DMS153 (cell line): ENCODE results near the gene MSMO1.
"Not testable (repeated sequence)": the region's sequence is repeated elsewhere in the genome, so short reads cannot be mapped to it uniquely, and the experiment has no call there.

Experiments used
- DNase-seq: peaks from one replicate; lab custom pipeline; 2025; lab: John Stamatoyannopoulos, UW

The MSMO1 gene

GRCh38 chr4:165327211-165328100, at the start of gene MSMO1:
TSS of gene MSMO1 (plus strand) at chr4:165327669. CDS start at chr4:165333371, 5,702 bp downstream.
- peak; percentile 98 for DNase-seq

- DNase-seq: not testable (repeated sequence)
These were observed 47.9 kb upstream of the MSMO1 start for GRCh38 chr4:165279531-165279930.

DNA sequence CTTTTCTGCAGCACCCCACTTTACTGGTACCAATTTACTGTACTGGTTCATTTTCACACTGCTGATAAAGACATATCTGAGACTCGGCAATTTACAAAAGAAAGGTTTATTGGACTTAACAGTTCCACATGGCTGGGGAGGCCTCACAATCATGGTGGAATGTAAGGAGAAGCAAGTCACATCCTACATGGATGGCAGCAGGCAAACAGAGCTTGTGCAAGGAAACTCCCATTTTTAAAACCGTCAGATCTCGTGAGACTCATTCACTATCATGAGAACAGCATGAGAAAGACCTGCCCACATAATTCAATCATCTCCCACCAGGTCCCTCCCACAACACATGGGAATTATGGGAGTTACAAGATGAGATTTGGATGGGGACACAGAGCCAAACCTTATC, 42.8 kb upstream of the MSMO1 start:
- DNase-seq: not testable (repeated sequence)

DNA sequence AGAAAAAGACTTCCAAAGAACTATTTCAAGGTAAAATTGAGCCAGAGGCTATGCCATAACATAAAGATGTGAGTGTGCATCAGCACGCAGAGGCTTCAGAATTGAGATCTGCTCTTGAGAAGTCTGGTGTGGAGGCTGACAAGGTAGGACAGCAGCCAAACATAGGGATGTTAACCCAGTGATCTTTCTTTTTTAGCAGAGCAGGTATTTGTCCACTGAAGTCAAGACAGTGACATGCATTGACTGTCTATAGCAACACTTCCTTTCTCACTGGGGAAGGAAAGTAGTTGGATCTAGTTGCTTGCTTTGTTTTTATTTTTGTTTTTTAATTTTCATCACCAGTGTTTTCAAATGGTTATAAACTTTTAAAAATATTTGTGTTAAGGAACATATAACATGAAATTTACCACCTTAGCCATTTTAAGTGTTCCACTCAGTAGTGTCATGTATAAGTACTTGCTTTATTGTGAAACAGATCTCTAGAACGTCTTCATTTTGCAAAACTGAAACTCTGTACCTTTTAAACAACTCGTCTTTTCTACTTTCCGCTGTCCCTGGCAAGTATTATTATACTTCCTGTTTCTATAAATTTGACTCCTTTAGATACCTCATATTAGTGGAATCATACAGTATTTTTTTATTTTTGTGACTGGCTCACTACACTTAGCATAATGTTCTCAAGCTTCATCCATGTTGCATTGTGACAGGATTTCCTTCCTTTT, 40.7 kb upstream of the MSMO1 start:
- not testable (repeated sequence) for DNase-seq

GRCh38 chr4:165288226-165288625, 39.2 kb upstream of the MSMO1 start:
- DNase-seq: no peak

- no peak for DNase-seq
These were observed 38.6 kb upstream of the MSMO1 start for GRCh38 chr4:165288639-165289422.

DNA sequence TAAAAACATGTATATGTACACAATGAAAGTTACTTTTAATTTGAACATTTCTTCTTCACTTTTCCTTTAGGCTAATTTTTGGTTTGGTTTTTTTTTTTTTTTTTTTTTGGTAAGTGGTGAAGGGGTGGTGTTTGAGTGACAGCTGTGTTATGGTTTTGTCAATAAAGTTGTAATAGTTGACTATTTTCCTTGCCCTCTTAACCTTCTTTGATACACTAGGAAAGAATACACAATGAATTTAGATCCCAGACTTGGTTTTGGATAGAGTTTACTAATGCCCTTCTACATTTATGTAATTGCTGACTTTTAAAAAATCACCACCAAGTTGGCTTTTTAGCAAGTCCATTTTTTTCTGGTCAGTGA, 38.1 kb upstream of the MSMO1 start:
- DNase-seq: no peak

DNA sequence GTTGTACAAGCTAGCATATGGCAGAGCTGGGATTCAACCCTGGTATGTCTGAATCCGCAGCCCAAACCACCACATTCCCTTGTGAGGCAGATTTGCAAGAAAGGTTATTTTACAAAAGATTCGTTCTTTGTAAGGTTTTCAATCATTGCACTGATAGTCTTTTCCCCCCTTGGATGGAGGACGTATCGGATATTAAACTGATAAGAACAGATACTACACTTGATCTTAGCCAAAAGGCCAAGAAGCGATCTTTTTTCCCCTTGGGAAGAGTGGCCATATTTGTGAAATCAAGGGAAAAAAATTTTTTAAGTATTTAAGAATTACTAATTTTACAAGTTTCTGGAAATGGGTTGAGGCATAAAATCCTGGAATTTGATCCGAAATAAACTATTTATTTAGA, 34.4 kb upstream of the MSMO1 start:
- no peak for DNase-seq

DNA sequence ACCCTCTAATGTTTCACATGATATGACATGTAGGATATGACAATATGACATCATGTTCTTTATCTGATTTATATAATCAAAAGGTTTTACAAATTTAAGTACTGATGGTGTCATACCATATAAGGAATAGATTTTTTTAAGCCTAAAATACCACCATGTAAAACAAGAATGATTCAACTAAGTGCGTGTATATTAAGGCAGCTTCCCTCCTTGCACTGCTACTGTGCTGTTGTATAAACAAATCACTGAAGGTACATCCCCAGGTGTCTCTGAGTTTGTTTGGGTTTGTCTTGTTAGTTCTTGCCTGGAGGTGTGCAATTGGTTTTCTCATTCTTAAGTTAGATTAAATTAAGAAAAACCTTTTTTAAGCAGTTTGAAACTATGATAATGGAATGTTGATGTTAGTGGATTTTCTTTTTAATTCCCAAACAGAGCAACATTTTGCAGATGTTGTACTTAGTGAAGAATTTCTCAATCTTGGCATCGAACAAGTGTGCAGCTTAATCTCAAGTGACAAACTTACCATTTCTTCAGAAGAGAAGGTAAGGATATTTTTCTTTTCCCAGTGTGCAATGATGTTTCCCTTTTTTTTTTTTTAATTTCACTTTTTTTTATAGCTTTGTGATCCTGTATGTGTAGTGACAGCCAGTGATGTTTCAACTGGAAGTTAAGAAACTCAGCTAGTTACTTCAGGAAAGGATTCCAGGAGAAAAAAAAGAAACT, 33.4 kb upstream of the MSMO1 start:
- no peak for DNase-seq

GRCh38 chr4:165294907-165295306, 32.6 kb upstream of the MSMO1 start:
- no peak for DNase-seq

GRCh38 chr4:165297626-165298025, 29.8 kb upstream of the MSMO1 start:
- no peak for DNase-seq

- DNase-seq: no peak
These were observed 27.9 kb upstream of the MSMO1 start for GRCh38 chr4:165299399-165300060.

DNA sequence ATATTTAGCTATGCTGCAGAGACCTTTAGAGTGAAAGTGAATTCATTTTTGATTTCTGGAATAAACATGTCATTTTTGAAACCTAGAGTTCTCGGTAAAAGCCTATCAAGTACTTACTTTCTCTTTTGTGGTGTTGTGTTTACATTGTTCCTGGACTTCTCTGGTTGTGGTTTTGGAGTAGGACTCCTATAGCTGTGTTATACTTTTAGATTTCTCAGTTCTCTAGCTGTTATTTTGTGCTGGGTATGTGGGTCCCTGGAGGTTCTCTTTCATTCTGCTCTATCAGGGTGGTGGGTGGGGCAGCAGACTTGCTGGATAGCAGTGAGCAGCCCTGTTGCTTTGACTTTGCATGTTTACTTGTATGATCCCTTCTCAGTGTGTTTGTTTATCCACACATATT, 25.6 kb upstream of the MSMO1 start:
- no peak for DNase-seq

DNA sequence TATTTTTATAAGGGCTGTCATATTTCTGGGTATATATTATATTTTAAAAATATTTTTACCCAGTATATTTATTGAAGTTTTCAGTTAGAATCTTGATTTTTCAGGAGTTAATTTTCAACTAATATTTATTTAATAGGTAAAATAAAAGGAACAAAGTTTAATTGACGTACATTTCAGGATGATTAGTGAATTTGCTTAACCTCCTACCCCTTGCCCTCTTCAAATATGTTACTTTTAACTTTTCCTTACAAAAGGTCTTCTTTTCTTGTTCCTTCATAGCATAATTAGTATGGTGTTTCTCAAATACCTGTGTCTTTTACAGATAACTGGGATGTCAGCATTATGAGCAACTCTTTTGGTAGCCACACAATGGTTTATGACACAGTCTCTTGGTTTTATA, 24.8 kb upstream of the MSMO1 start:
- no peak for DNase-seq

DNA sequence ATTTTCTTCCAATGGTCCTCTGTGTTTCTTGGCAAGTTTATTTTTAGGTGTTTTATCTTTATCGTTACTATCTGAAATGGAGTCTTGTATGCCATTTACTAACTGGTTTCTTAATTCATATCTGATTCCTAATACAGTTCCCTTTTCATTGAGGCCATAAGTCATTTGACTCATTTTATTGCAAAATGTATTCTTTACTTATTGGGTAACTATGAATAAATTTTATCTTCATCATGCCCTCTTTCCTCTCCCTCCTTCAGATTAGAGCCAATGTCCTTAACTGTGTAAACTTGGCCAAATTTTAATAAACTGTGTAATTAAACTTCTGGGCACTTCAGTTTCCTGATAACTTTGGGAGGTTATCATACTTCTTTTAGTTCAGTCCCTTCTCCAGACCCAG, 19.3 kb upstream of the MSMO1 start:
- no peak for DNase-seq

GRCh38 chr4:165308606-165309005, 18.9 kb upstream of the MSMO1 start:
- no peak for DNase-seq

GRCh38 chr4:165309456-165309855, 18.0 kb upstream of the MSMO1 start:
- no peak for DNase-seq

DNA sequence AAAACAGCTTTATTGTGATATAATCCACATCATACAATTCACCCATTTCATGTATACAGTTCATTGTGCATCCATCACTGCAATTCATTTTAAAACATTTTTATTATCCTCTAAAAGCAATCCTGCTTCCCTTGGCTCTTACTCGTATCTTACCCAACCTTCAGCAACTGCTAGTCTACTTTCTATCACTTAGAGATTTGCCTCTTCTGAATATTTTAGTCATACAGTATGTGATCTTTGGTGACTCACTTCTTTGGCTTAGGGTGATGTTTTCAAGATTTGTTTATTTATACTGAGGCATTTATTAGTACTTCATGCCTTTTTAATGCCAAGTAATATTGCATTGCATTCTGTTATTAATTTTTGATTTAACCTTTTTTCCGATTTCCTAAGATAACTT, 15.0 kb upstream of the MSMO1 start:
- DNase-seq: no peak

DNA sequence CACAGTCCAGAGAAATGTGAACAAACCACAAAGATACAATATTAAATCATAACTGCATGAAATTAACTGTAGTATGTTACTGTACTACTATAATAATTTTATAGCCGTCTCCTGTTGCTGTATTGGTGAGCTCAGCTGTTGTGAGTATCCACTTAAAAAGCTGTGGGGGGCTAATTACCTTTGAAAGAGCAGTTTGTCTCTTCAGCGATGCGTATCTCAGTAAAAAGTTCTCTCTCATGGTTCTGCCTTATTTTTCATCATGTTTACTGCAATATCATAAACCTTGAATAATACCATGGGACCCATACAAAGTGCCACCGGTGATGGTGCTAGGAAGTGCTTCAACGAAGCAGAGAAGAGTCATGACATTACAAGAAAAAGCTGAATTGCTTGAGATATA, 8.4 kb upstream of the MSMO1 start:
- DNase-seq: no peak

- no peak for DNase-seq
These were observed 8.0 kb upstream of the MSMO1 start for GRCh38 chr4:165319509-165319908.

- DNase-seq: no peak
These were observed 3.1 kb upstream of the MSMO1 start for GRCh38 chr4:165324236-165324917.
